ENCODE results near the gene CRYBG3.
A peak's percentile ranks its signal among the peaks of the same experiment; 100 is the strongest.

CRYBG3 gene

DNA sequence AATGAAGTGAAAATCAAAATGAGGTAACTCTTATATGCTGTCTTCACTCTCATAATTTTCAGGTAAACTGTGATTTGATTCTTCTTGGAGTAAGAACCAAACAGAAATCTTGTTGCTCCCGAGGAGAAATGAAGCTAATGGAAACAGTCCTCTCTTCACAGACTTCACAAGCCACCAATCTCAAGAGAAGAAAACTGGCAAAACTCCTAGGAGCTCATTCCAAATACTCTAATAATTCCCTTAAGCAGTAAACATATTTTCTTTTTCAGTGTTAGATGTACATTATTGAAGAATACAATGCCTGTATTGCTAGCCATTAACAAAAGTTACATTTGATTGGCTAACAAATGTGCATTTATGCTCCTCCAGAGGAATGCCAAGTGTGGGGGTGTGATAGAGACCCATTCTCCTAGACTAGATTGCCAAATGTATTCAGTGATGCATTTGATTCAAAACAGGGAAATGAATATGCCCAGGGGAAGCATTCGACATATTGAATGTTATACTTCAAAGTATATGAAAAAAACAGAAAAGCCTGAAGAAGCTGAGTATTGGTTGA, 162.2 kb downstream of the CRYBG3 start:
- ATAC-seq, result no peak
- Mint-ChIP-seq H3K36me3 (no peaks in the 10 kb centered on the region), H3K27ac (no peak overlapping the region)

DNA sequence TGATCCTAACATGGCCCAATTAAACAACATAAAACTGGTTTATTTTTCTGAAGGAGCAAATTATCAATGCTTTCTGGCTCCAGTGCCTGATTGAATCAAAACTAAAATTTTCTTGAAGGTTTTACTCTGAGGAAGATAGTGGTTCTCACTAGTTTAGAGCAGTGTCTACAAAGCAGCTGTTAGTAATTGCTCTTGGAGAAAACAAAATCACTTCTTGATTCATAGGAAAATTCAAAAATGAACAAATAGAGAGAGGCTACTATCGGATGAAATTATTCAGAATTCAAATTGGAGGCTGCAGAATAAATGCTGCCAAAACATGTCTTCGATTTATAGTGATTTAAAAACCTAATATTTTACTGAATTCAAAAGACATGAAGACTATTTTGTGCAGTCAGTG, 165.5 kb downstream of the CRYBG3 start:
- ATAC-seq (no peak), DNase-seq (ENCODE audit: low spot score in 2 of 2) (no peak)
- Mint-ChIP-seq H3K4me1 (peaks cover 21% of the 10 kb centered on the region), H3K27ac (no peak overlapping the region), H3K36me3 (no peaks in the 10 kb centered on the region), H3K9me3 (peaks cover 3% of the 10 kb centered on the region), H3K4me3 (no peak overlapping the region)

More for the DNA sequence above, 162.2 kb downstream of the CRYBG3 start:
- peak in 1 of 2 donors; percentile 8 for DNase-seq (ENCODE audit: low spot score in 2 of 2)
- H3K9me3 Mint-ChIP-seq, result peaks cover 3% of the 10 kb centered on the region
- no peak overlapping the region for H3K4me3 Mint-ChIP-seq
- H3K4me1 Mint-ChIP-seq, result peaks cover 17% of the 10 kb centered on the region

GRCh38 chr3:97988784-97989568, 167.2 kb downstream of the CRYBG3 start:
- no peaks in the 10 kb centered on the region for H3K36me3 Mint-ChIP-seq
- no peak overlapping the region for H3K4me3 Mint-ChIP-seq
- peaks cover 14% of the 10 kb centered on the region for H3K4me1 Mint-ChIP-seq
- no peak overlapping the region for H3K27ac Mint-ChIP-seq
- peak; percentile 36 for ATAC-seq
- H3K9me3 Mint-ChIP-seq, result peaks cover 3% of the 10 kb centered on the region
- DNase-seq (ENCODE audit: low spot score in 2 of 2), result peak in 1 of 2 donors; percentile 41

DNA sequence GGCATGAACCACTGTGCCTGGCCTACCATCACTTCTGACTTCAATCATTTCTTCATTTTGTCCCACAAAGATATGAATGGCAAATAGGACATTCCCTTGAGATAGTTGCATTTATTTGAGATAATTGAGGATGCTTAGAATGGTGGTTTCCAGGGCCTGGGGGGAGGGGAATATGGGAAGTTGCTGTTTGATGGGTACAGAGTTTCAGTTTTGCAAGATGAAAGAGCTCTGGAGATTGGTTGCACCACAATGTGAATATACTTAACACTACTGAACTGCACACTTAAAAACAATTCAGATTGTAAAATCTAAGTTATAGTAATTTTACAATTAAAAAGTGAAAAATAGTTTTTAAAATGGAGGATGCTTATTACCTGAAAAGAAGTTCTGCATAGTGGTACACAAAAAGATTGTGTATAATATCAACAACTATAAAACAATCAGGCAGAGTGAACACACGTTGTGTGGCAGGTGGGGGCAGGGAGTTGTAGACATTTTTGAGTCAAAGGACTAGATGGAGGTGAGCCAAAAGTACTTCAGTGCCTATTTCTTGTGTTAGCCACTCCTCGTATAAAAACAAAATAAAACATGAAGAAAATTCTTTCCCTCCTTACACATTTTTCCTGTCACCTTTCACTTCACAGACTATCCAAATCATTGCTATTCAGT, 168.9 kb downstream of the CRYBG3 start:
- H3K4me1 Mint-ChIP-seq, result peaks cover 14% of the 10 kb centered on the region
- no peak for ATAC-seq
- no peak overlapping the region for H3K27ac Mint-ChIP-seq
- H3K4me3 Mint-ChIP-seq, result peak overlapping the region; percentile 28
- no peaks in the 10 kb centered on the region for H3K36me3 Mint-ChIP-seq
- no peak for DNase-seq (ENCODE audit: low spot score in 2 of 2)
- H3K9me3 Mint-ChIP-seq, result peaks cover 3% of the 10 kb centered on the region

DNA sequence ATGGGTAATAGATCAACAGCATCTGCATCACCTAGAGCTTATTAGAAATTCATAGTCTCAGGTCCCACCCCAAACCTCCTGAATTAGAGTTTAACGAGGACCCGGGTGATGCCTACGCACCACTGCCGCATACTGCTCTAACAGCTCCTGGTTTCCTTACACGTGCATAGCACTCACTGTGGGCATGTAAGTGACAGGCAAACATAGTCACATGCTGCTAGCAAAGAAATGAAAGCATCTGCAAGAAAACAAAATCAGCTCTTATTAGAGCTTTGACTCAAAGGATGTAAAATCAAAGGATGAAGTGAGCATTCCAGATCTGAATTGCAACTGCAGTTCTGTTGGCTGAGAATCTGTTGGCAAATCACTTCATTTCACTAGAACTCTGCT, 169.5 kb downstream of the CRYBG3 start:
- Mint-ChIP-seq H3K27ac (no peak overlapping the region), H3K4me1 (peaks cover 14% of the 10 kb centered on the region)
- peak; percentile 74 for ATAC-seq

DNA sequence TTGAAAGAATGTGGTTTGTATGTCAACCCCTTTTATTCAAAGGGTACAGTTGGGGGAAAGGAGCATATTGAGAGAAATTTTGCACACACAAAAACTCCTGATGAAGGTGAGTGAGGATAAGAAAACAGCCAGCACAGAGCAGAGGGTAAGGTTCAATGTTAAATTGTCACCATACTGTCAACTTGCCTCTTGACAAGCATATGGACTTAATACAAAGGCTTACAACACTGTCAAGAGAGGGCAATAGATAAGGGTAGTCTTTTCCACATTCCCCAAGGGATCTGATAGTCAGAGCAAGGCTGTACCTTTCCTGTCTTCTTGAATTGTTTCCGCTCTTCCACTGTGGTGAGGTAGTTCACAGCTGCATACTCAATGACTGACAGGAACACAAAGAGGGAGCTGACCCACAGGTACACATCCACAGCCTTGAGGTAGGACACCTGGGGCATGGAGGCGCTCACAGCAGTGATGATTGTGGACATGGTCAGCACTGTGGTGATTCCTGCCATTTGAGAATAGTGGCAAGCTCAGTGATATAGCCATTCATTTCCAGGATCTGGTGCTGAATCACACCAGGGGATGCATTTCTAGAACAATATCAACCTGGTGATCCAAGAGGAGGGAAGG, 170.8 kb downstream of the CRYBG3 start:
- peaks cover 14% of the 10 kb centered on the region for H3K4me1 Mint-ChIP-seq
- ATAC-seq (no peak), DNase-seq (ENCODE audit: low spot score in 2 of 2) (no peak)
- no peaks in the 10 kb centered on the region for H3K36me3 Mint-ChIP-seq
- H3K9me3 Mint-ChIP-seq, result peaks cover 3% of the 10 kb centered on the region
- no peak overlapping the region for H3K4me3 Mint-ChIP-seq
- H3K27ac Mint-ChIP-seq, result no peak overlapping the region

More for the DNA sequence above, 169.5 kb downstream of the CRYBG3 start:
- Mint-ChIP-seq H3K36me3 (no peaks in the 10 kb centered on the region), H3K9me3 (peaks cover 3% of the 10 kb centered on the region), H3K4me3 (peak overlapping the region; percentile 28)
- DNase-seq (ENCODE audit: low spot score in 2 of 2), result no peak

GRCh38 chr3:97993526-97993925, 171.7 kb downstream of the CRYBG3 start:
- Mint-ChIP-seq H3K36me3 (no peaks in the 10 kb centered on the region), H3K27ac (no peak overlapping the region), H3K4me3 (no peak overlapping the region), H3K9me3 (no peaks in the 10 kb centered on the region), H3K4me1 (peaks cover 14% of the 10 kb centered on the region)
- ATAC-seq, result no peak
- DNase-seq (ENCODE audit: low spot score in 2 of 2), result no peak

- H3K36me3 Mint-ChIP-seq, result no peaks in the 10 kb centered on the region
- DNase-seq (ENCODE audit: low spot score in 2 of 2) (no peak), ATAC-seq (no peak)
- H3K9me3 Mint-ChIP-seq, result no peaks in the 10 kb centered on the region
- H3K4me3 Mint-ChIP-seq, result no peak overlapping the region
- no peak overlapping the region for H3K27ac Mint-ChIP-seq
- H3K4me1 Mint-ChIP-seq, result peaks cover 14% of the 10 kb centered on the region
Observed at GRCh38 chr3:97994328-97994945, 172.6 kb downstream of the CRYBG3 start.

Measured in stimulated activated effector memory CD8-positive, alpha-beta T cell treated with anti-CD3 and anti-CD28 coated beads, Interleukin-12 subunit alpha, Interleukin-12 subunit beta, amount 100 ng/mL, for 72 hours (primary cell).